GM23338 (cell line): ENCODE results near the gene SCNN1A. TPM values are rescaled to one million over a fixed set of nuclear protein-coding genes. Genes with fewer than 3 reads are reported as not detected.

Source experiments
- ATAC-seq: fragments of 200-7000 bp; cut with Tn5 transposase; 3 replicates; pipeline ENCODE4 v1.9.1; 2020
- DNase-seq: peaks from one replicate; pipeline ENCODE4 v3.0.0-alpha.2; 2015; ENCODE audit warnings: low spot score
- H2AFZ ChIP-seq: fragments of 200-600 bp; sonication (generic); 2 replicates; pipeline ENCODE4 v1.8.0; 2016; ENCODE audit warnings: antibody characterized with exemption, mild to moderate bottlenecking, moderate library complexity
- H3F3A ChIP-seq: fragments of 200-600 bp; sonication (generic); replicated peaks from 2 replicates; pipeline ENCODE4 v1.8.0; 2017; ENCODE audit warnings: antibody characterized with exemption, mixed run types, low read depth
- H3K27ac ChIP-seq: fragments of 200-600 bp; sonication (generic); 2 replicates; pipeline ENCODE4 v1.6.1; 2016; ENCODE audit warnings: low read depth
- H3K27me3 ChIP-seq: fragments of 200-600 bp; sonication (generic); 2 replicates; pipeline ENCODE4 v1.8.0; 2016; ENCODE audit warnings: mild to moderate bottlenecking, mixed run types, moderate library complexity; ENCODE audit not compliant: insufficient read depth
- H3K36me3 ChIP-seq: fragments of 200-600 bp; sonication (generic); 2 replicates; pipeline ENCODE4 v1.8.0; 2016; ENCODE audit warnings: mild to moderate bottlenecking; ENCODE audit not compliant: insufficient read depth
- H3K4me1 ChIP-seq: fragments of 200-600 bp; sonication (generic); 2 replicates; pipeline ENCODE4 v1.8.0; 2016; ENCODE audit warnings: mild to moderate bottlenecking, moderate library complexity; ENCODE audit not compliant: insufficient read depth
- H3K4me2 ChIP-seq: fragments of 200-600 bp; sonication (generic); 2 replicates; pipeline ENCODE4 v1.7.1; 2017; ENCODE audit warnings: mixed run types
- H3K4me3 ChIP-seq: fragments of 200-600 bp; sonication (generic); 2 replicates; pipeline ENCODE4 v1.6.1; 2016; ENCODE audit warnings: mixed run types
- H3K79me2 ChIP-seq: fragments of 200-600 bp; sonication (generic); replicated peaks from 2 replicates; pipeline ENCODE4 v1.8.0; 2017; ENCODE audit warnings: mild to moderate bottlenecking; ENCODE audit not compliant: insufficient read depth
- H3K9me2 ChIP-seq: fragments of 200-600 bp; sonication (generic); 2 replicates; pipeline ENCODE4 v1.8.0; 2017; ENCODE audit not compliant: insufficient read depth
- H4K20me1 ChIP-seq: fragments of 200-600 bp; sonication (generic); replicated peaks from 2 replicates; pipeline ENCODE4 v1.8.0; 2017; ENCODE audit warnings: mild to moderate bottlenecking; ENCODE audit not compliant: insufficient read depth
- H3K27ac Mint-ChIP-seq: 2 replicates; pipeline ENCODE4 v1.8.0; 2020; ENCODE audit warnings: inconsistent platforms, mild to moderate bottlenecking, moderate library complexity, mixed read lengths
- H3K27me3 Mint-ChIP-seq: 3 replicates; pipeline ENCODE4 v1.8.0; 2022; ENCODE audit warnings: low read depth, mild to moderate bottlenecking, moderate library complexity, mixed read lengths, inconsistent platforms; ENCODE audit not compliant: insufficient read depth, poor library complexity
- H3K36me3 Mint-ChIP-seq: 3 replicates; pipeline ENCODE4 v1.8.0; 2021; ENCODE audit warnings: low read depth, mild to moderate bottlenecking, inconsistent platforms, moderate library complexity, mixed read lengths
- H3K4me1 Mint-ChIP-seq: 3 replicates; pipeline ENCODE4 v1.8.0; 2020; ENCODE audit warnings: mild to moderate bottlenecking, inconsistent platforms, mixed read lengths
- H3K4me3 Mint-ChIP-seq: 3 replicates; pipeline ENCODE4 v1.8.0; 2021; ENCODE audit warnings: moderate library complexity, mild to moderate bottlenecking, inconsistent platforms, mixed read lengths
- H3K9me3 Mint-ChIP-seq: 3 replicates; pipeline ENCODE4 v1.8.0; 2020; ENCODE audit warnings: moderate library complexity, mild to moderate bottlenecking, inconsistent platforms, mixed read lengths
- CREB1 ChIP-seq: fragments of 250-450 bp; sonication (Bioruptor Pico); IDR thresholded peaks from 2 replicates; pipeline ENCODE4 v1.5.0; 2020; ENCODE audit warnings: low read depth, mild to moderate bottlenecking, moderate library complexity
- EZH2 ChIP-seq: fragments of 200-600 bp; sonication (generic); IDR thresholded peaks from one replicate; pipeline ENCODE4 v1.8.0; 2017; ENCODE audit warnings: antibody characterized with exemption, mild to moderate bottlenecking, low read depth; ENCODE audit not compliant: unreplicated experiment
- EZH2phosphoT487 ChIP-seq: fragments of 200-600 bp; sonication (generic); IDR thresholded peaks from one replicate; pipeline ENCODE4 v1.8.1; 2018; ENCODE audit warnings: antibody characterized with exemption; ENCODE audit not compliant: unreplicated experiment
- JUNB ChIP-seq: IDR thresholded peaks from one replicate; pipeline ENCODE4 v1.6.1; 2016; ENCODE audit warnings: antibody characterized with exemption; ENCODE audit not compliant: unreplicated experiment
- NANOG ChIP-seq: IDR thresholded peaks from 2 replicates; pipeline ENCODE4 v1.6.1; 2016; ENCODE audit warnings: antibody characterized with exemption, borderline replicate concordance
- POLR2AphosphoS5 ChIP-seq: IDR thresholded peaks from 2 replicates; pipeline ENCODE4 v1.6.1; 2016; ENCODE audit warnings: antibody characterized with exemption, low read depth
- STAT1 ChIP-seq: IDR thresholded peaks from one replicate; pipeline ENCODE4 v1.6.1; 2016; ENCODE audit warnings: antibody characterized with exemption; ENCODE audit not compliant: unreplicated experiment
- ZNF114 ChIP-seq: fragments of 250-450 bp; sonication (Bioruptor Pico); IDR thresholded peaks from 2 replicates; pipeline ENCODE4 v1.5.0; 2020; ENCODE audit warnings: mild to moderate bottlenecking, moderate library complexity
- ZNF331 ChIP-seq: fragments of 250-450 bp; sonication (Bioruptor Pico); IDR thresholded peaks from 2 replicates; pipeline ENCODE4 v1.5.0; 2020; ENCODE audit warnings: low read depth, mild to moderate bottlenecking, moderate library complexity
- polyA plus RNA-seq: library from polyadenylated mRNA; unstranded; fragments of >200 nt; fragmentation: Nextera tagmentation; extraction: Ambion mirVana; gene quantifications from 2 replicates; pipeline ENCODE4 v1.2.1, GENCODE V29; 2016
- total RNA-seq: library from RNA; depleted of rRNA; stranded (reverse); fragments of >200 nt; shearing (Covaris generic); gene quantifications from 2 replicates; pipeline ENCODE4 v1.2.3, GENCODE V29; 2014
- TF ChIP-seq, protein P1 (sequence below), 2 experiments: fragments of 200-600 bp in 1 of 2; sonication (generic) in 1 of 2; conservative IDR thresholded peaks; 2 replicates each; pipeline versions ENCODE4 v1.5.1 to v1.6.1; 2016 to 2017; ENCODE audit warnings: antibody characterized with exemption in 2 of 2, low read depth in 2 of 2, mild to moderate bottlenecking in 2 of 2, moderate library complexity in 1 of 2
- TF ChIP-seq, protein P2 (sequence below): IDR thresholded peaks from one replicate; pipeline ENCODE4 v1.6.1; 2018; ENCODE audit warnings: antibody characterized with exemption; ENCODE audit not compliant: unreplicated experiment
- TF ChIP-seq, protein P3 (sequence below): IDR thresholded peaks from 2 replicates; pipeline ENCODE4 v1.6.1; 2016; ENCODE audit warnings: antibody characterized with exemption
- TF ChIP-seq, protein P4 (sequence below): fragments of 250-450 bp; sonication (Bioruptor Pico); IDR thresholded peaks from 2 replicates; pipeline ENCODE4 v1.5.0; 2020; ENCODE audit warnings: mild to moderate bottlenecking, moderate library complexity

Gene SCNN1A
- total and polyA plus RNA-seq, 2 experiments from 2014 or later: 37.1 to 125 TPM

DNA sequence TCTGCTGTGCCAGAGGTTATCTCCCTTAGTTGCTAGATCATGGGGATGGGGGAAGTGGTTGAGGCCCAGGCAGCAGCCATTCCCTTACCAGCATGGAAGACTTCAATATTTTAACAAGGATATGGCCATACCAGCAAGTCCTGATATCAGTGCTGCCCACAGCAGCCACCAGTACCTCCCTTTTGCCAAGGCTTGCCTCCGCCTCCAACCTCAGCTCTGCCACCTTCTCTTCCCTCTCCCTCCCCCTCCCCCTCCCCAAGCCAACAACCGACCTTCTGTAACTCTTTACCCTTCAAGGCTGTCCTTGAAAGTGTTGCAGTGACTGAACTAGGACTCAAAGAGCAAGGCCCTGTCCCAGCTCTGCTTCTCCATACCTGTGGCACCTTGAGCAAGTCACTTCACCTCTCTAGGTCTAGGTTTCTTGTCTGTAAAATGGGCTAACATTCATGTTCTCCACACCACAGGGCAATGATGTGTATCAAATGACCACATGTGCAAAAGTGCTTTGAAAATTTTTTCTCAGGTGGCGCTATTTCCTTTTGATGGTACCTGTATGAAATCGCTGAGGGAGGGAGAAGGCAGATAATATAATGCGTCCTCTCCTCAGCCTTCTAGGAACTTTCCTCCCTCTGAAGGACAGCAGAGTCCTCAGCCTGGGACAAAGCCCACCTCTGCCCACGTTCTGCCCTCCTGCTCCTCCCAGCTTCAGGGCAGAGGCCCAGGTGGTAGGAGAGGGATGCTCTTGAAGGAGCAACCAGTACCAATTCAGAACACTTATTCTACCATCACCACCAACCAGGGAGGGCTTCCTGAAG, 50.2 kb downstream of the SCNN1A start:
- H3K27me3 Mint-ChIP-seq: peaks cover 28% of the 10 kb centered on the region
- Histone ChIP-seq H3K79me2 (no peaks in the 10 kb centered on the region; the same call in 1 of the 2 replicates), H3K36me3 (peaks cover 6% of the 10 kb centered on the region; the same call in 1 of the 2 replicates), H3K27me3 (peaks cover 3% of the 10 kb centered on the region; the same call in 1 of the 2 replicates), H2AFZ (no peak overlapping the region), H3F3A (peaks cover 42% of the 10 kb centered on the region), H3K27ac (peak overlapping the region; percentile 79; the same call in 1 of the 2 replicates), H3K9me2 (no peaks in the 10 kb centered on the region), H4K20me1 (no peaks in the 10 kb centered on the region), H3K4me3 (no peak overlapping the region), H3K4me1 (peaks cover 56% of the 10 kb centered on the region), H3K4me2 (peak overlapping the region; percentile 71)
- ATAC-seq: no peak
- peak overlapping the region; percentile 91; the same call in 1 of the 2 replicates for H3K27ac Mint-ChIP-seq
- TF ChIP-seq STAT1: no peak
- no peak for TF ChIP-seq POLR2AphosphoS5
- TF ChIP-seq, protein P1, sequence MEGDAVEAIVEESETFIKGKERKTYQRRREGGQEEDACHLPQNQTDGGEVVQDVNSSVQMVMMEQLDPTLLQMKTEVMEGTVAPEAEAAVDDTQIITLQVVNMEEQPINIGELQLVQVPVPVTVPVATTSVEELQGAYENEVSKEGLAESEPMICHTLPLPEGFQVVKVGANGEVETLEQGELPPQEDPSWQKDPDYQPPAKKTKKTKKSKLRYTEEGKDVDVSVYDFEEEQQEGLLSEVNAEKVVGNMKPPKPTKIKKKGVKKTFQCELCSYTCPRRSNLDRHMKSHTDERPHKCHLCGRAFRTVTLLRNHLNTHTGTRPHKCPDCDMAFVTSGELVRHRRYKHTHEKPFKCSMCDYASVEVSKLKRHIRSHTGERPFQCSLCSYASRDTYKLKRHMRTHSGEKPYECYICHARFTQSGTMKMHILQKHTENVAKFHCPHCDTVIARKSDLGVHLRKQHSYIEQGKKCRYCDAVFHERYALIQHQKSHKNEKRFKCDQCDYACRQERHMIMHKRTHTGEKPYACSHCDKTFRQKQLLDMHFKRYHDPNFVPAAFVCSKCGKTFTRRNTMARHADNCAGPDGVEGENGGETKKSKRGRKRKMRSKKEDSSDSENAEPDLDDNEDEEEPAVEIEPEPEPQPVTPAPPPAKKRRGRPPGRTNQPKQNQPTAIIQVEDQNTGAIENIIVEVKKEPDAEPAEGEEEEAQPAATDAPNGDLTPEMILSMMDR (conservative IDR thresholded peaks at IDR 0.05; ENCODE audit: low read depth in 2 of 2): no peak
- TF ChIP-seq CREB1 (CRISPR knock-in tag): no peak
- no peak for TF ChIP-seq JUNB
- TF ChIP-seq, protein P2, sequence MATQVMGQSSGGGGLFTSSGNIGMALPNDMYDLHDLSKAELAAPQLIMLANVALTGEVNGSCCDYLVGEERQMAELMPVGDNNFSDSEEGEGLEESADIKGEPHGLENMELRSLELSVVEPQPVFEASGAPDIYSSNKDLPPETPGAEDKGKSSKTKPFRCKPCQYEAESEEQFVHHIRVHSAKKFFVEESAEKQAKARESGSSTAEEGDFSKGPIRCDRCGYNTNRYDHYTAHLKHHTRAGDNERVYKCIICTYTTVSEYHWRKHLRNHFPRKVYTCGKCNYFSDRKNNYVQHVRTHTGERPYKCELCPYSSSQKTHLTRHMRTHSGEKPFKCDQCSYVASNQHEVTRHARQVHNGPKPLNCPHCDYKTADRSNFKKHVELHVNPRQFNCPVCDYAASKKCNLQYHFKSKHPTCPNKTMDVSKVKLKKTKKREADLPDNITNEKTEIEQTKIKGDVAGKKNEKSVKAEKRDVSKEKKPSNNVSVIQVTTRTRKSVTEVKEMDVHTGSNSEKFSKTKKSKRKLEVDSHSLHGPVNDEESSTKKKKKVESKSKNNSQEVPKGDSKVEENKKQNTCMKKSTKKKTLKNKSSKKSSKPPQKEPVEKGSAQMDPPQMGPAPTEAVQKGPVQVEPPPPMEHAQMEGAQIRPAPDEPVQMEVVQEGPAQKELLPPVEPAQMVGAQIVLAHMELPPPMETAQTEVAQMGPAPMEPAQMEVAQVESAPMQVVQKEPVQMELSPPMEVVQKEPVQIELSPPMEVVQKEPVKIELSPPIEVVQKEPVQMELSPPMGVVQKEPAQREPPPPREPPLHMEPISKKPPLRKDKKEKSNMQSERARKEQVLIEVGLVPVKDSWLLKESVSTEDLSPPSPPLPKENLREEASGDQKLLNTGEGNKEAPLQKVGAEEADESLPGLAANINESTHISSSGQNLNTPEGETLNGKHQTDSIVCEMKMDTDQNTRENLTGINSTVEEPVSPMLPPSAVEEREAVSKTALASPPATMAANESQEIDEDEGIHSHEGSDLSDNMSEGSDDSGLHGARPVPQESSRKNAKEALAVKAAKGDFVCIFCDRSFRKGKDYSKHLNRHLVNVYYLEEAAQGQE: no peak
- TF ChIP-seq, protein P3, sequence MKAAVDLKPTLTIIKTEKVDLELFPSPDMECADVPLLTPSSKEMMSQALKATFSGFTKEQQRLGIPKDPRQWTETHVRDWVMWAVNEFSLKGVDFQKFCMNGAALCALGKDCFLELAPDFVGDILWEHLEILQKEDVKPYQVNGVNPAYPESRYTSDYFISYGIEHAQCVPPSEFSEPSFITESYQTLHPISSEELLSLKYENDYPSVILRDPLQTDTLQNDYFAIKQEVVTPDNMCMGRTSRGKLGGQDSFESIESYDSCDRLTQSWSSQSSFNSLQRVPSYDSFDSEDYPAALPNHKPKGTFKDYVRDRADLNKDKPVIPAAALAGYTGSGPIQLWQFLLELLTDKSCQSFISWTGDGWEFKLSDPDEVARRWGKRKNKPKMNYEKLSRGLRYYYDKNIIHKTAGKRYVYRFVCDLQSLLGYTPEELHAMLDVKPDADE: no peak
- TF ChIP-seq, protein P4, sequence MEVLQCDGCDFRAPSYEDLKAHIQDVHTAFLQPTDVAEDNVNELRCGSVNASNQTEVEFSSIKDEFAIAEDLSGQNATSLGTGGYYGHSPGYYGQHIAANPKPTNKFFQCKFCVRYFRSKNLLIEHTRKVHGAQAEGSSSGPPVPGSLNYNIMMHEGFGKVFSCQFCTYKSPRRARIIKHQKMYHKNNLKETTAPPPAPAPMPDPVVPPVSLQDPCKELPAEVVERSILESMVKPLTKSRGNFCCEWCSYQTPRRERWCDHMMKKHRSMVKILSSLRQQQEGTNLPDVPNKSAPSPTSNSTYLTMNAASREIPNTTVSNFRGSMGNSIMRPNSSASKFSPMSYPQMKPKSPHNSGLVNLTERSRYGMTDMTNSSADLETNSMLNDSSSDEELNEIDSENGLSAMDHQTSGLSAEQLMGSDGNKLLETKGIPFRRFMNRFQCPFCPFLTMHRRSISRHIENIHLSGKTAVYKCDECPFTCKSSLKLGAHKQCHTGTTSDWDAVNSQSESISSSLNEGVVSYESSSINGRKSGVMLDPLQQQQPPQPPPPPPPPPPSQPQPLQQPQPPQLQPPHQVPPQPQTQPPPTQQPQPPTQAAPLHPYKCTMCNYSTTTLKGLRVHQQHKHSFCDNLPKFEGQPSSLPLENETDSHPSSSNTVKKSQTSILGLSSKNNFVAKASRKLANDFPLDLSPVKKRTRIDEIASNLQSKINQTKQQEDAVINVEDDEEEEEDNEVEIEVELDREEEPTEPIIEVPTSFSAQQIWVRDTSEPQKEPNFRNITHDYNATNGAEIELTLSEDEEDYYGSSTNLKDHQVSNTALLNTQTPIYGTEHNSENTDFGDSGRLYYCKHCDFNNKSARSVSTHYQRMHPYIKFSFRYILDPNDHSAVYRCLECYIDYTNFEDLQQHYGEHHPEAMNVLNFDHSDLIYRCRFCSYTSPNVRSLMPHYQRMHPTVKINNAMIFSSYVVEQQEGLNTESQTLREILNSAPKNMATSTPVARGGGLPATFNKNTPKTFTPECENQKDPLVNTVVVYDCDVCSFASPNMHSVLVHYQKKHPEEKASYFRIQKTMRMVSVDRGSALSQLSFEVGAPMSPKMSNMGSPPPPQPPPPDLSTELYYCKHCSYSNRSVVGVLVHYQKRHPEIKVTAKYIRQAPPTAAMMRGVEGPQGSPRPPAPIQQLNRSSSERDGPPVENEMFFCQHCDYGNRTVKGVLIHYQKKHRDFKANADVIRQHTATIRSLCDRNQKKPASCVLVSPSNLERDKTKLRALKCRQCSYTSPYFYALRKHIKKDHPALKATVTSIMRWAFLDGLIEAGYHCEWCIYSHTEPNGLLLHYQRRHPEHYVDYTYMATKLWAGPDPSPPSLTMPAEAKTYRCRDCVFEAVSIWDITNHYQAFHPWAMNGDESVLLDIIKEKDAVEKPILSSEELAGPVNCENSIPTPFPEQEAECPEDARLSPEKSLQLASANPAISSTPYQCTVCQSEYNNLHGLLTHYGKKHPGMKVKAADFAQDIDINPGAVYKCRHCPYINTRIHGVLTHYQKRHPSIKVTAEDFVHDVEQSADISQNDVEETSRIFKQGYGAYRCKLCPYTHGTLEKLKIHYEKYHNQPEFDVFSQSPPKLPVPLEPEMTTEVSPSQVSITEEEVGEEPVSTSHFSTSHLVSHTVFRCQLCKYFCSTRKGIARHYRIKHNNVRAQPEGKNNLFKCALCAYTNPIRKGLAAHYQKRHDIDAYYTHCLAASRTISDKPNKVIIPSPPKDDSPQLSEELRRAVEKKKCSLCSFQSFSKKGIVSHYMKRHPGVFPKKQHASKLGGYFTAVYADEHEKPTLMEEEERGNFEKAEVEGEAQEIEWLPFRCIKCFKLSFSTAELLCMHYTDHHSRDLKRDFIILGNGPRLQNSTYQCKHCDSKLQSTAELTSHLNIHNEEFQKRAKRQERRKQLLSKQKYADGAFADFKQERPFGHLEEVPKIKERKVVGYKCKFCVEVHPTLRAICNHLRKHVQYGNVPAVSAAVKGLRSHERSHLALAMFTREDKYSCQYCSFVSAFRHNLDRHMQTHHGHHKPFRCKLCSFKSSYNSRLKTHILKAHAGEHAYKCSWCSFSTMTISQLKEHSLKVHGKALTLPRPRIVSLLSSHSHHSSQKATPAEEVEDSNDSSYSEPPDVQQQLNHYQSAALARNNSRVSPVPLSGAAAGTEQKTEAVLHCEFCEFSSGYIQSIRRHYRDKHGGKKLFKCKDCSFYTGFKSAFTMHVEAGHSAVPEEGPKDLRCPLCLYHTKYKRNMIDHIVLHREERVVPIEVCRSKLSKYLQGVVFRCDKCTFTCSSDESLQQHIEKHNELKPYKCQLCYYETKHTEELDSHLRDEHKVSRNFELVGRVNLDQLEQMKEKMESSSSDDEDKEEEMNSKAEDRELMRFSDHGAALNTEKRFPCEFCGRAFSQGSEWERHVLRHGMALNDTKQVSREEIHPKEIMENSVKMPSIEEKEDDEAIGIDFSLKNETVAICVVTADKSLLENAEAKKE: no peak
- no peak for TF ChIP-seq ZNF114 (CRISPR knock-in tag)
- TF ChIP-seq EZH2: no peak
- TF ChIP-seq ZNF331 (CRISPR knock-in tag): no peak
- TF ChIP-seq EZH2phosphoT487: no peak
- TF ChIP-seq NANOG: no peak
- H3K9me3 Mint-ChIP-seq: no peaks in the 10 kb centered on the region
- peak overlapping the region; percentile 55; the same call in 1 of the 3 replicates for H3K4me3 Mint-ChIP-seq
- H3K36me3 Mint-ChIP-seq: peaks cover 34% of the 10 kb centered on the region
- H3K4me1 Mint-ChIP-seq: peaks cover 70% of the 10 kb centered on the region
- no peak for DNase-seq
